ENCODE results near the gene CLNK.
"Not testable (repeated sequence)": the region's sequence is repeated elsewhere in the genome, so short reads cannot be mapped to it uniquely, and the experiment has no call there.

CLNK gene

DNA sequence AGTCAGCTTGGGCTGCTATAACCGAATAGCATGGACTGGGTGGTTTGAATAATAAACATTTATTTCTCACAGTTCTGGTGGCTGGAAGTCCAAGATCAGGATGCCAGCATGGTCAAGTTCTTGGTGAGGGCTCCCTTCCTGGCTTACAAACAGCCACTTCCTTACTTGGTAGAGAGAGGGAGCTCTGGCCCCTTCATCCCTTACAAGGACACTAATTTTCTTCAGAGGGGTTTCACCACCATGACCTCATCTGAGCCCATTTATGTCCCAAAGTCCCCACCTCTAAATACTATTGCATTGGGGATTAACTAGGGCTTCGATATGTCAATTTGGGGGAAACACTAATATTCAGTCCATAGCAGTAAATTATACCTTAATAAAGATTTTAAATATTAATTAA, 61.8 kb downstream of the CLNK start:
- no peak for DNase-seq (ENCODE audit: low spot score)

GRCh38 chr4:10620935-10621488, 63.6 kb downstream of the CLNK start:
- H3K27me3 ChIP-seq (ENCODE audit: insufficient read depth, poor library complexity, severe bottlenecking), result no peaks in the 10 kb centered on the region
- no peak overlapping the region for H3K27ac ChIP-seq (ENCODE audit: poor library complexity, severe bottlenecking)
- TF ChIP-seq, protein P1, sequence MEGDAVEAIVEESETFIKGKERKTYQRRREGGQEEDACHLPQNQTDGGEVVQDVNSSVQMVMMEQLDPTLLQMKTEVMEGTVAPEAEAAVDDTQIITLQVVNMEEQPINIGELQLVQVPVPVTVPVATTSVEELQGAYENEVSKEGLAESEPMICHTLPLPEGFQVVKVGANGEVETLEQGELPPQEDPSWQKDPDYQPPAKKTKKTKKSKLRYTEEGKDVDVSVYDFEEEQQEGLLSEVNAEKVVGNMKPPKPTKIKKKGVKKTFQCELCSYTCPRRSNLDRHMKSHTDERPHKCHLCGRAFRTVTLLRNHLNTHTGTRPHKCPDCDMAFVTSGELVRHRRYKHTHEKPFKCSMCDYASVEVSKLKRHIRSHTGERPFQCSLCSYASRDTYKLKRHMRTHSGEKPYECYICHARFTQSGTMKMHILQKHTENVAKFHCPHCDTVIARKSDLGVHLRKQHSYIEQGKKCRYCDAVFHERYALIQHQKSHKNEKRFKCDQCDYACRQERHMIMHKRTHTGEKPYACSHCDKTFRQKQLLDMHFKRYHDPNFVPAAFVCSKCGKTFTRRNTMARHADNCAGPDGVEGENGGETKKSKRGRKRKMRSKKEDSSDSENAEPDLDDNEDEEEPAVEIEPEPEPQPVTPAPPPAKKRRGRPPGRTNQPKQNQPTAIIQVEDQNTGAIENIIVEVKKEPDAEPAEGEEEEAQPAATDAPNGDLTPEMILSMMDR (IDR thresholded peaks at IDR 0.05; ENCODE audit: poor library complexity, severe bottlenecking), result no peak
- H3K9me3 ChIP-seq (ENCODE audit: severe bottlenecking), result no peaks in the 10 kb centered on the region
- no peaks in the 10 kb centered on the region for H3K36me3 ChIP-seq (ENCODE audit: low read depth)
- H3K4me3 ChIP-seq (ENCODE audit: severe bottlenecking), result no peak overlapping the region
- no peak for ATAC-seq (ENCODE audit: low read depth)
- H3K4me1 ChIP-seq (ENCODE audit: insufficient read depth, poor library complexity, severe bottlenecking), result peaks cover 6% of the 10 kb centered on the region
- no peak for DNase-seq (ENCODE audit: low spot score)

More for the DNA sequence above, 61.8 kb downstream of the CLNK start:
- TF ChIP-seq, protein P1 (IDR thresholded peaks at IDR 0.05; ENCODE audit: poor library complexity, severe bottlenecking), result peak; percentile 23
- no peak overlapping the region for H3K4me3 ChIP-seq (ENCODE audit: severe bottlenecking)
- H3K4me1 ChIP-seq (ENCODE audit: insufficient read depth, poor library complexity, severe bottlenecking), result peaks cover 6% of the 10 kb centered on the region
- no peak overlapping the region for H3K27ac ChIP-seq (ENCODE audit: poor library complexity, severe bottlenecking)
- no peaks in the 10 kb centered on the region for H3K27me3 ChIP-seq (ENCODE audit: insufficient read depth, poor library complexity, severe bottlenecking)
- no peaks in the 10 kb centered on the region for H3K9me3 ChIP-seq (ENCODE audit: severe bottlenecking)
- no peak for ATAC-seq (ENCODE audit: low read depth)
- no peaks in the 10 kb centered on the region for H3K36me3 ChIP-seq (ENCODE audit: low read depth)

GRCh38 chr4:10619855-10620254, 64.7 kb downstream of the CLNK start:
- Histone ChIP-seq H3K4me1 (ENCODE audit: insufficient read depth, poor library complexity, severe bottlenecking) (peaks cover 6% of the 10 kb centered on the region), H3K36me3 (ENCODE audit: low read depth) (no peaks in the 10 kb centered on the region), H3K4me3 (ENCODE audit: severe bottlenecking) (no peak overlapping the region), H3K9me3 (ENCODE audit: severe bottlenecking) (no peaks in the 10 kb centered on the region), H3K27ac (ENCODE audit: poor library complexity, severe bottlenecking) (no peak overlapping the region), H3K27me3 (ENCODE audit: insufficient read depth, poor library complexity, severe bottlenecking) (no peaks in the 10 kb centered on the region)
- DNase-seq (ENCODE audit: low spot score) (no peak), ATAC-seq (ENCODE audit: low read depth) (no peak)
- TF ChIP-seq, protein P1 (IDR thresholded peaks at IDR 0.05; ENCODE audit: poor library complexity, severe bottlenecking), result no peak

- H3K27me3 ChIP-seq (ENCODE audit: insufficient read depth, poor library complexity, severe bottlenecking), result no peaks in the 10 kb centered on the region
- no peak overlapping the region for H3K27ac ChIP-seq (ENCODE audit: poor library complexity, severe bottlenecking)
- H3K4me3 ChIP-seq (ENCODE audit: severe bottlenecking), result no peak overlapping the region
- TF ChIP-seq, protein P1 (IDR thresholded peaks at IDR 0.05; ENCODE audit: poor library complexity, severe bottlenecking), result peak; percentile 17
- DNase-seq (ENCODE audit: low spot score), result no peak
- H3K9me3 ChIP-seq (ENCODE audit: severe bottlenecking), result no peaks in the 10 kb centered on the region
- peaks cover 6% of the 10 kb centered on the region for H3K4me1 ChIP-seq (ENCODE audit: insufficient read depth, poor library complexity, severe bottlenecking)
- ATAC-seq (ENCODE audit: low read depth), result no peak
- no peaks in the 10 kb centered on the region for H3K36me3 ChIP-seq (ENCODE audit: low read depth)
Observed at GRCh38 chr4:10619220-10619619, 65.3 kb downstream of the CLNK start.

DNA sequence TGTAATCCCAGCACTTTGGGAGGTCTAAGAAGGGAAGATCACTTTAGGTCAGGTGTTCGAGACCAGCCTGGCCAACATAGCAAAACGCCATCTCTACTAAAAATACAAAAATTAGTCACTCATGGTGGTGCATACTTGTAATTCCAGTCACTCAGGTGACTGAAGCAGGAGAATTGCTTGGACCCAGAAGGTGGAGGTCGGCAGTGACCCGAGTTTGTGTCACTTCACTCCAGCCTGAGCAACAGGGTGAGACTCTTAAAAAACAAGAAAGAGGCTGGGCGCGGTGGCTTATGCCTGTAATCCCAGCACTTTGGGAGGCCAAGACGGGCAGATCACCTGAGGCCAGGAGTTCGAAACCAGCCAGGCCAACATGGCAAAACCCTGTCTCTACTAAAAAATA, 69.6 kb downstream of the CLNK start:
- H3K9me3 ChIP-seq (ENCODE audit: severe bottlenecking), result not testable (repeated sequence)

More for the DNA sequence above, 69.6 kb downstream of the CLNK start:
- not testable (repeated sequence) for H3K36me3 ChIP-seq (ENCODE audit: low read depth); H3K4me1 ChIP-seq (ENCODE audit: insufficient read depth, poor library complexity, severe bottlenecking); H3K4me3 ChIP-seq (ENCODE audit: severe bottlenecking); H3K27me3 ChIP-seq (ENCODE audit: insufficient read depth, poor library complexity, severe bottlenecking); H3K27ac ChIP-seq (ENCODE audit: poor library complexity, severe bottlenecking); ATAC-seq (ENCODE audit: low read depth); DNase-seq (ENCODE audit: low spot score)

Data from RWPE2 (cell line).